ENCODE data around the gene CLTB.

Gene CLTB

GRCh38 chr5:176350416-176350815 is 65.9 kb downstream of the CLTB start:
- DNase-seq (ENCODE audit: low read depth) = no peak

GRCh38 chr5:176342766-176343458 is 73.4 kb downstream of the CLTB start:
- DNase-seq (ENCODE audit: low read depth) = no peak
